ENCODE data around the gene DHX40.

DNA sequence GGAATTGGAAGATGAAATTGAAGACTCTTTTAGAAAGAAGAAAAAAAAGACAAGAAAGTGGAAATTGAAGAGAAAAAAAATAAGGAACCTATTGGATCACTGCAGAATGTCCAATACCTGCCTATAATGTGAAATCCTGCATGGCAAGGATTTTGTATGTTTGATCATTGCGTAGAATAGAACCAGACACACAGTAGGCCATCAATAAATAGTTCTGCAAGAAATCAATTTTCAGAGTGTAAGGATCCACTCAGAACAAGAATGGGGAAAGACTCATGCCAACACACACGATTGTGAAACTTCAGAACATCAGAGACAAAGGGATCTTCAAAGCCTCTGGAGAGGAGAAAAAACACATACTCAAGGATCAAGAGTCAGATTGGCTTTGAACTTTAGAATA, 39.7 kb upstream of the DHX40 start:
- TF ChIP-seq POLR2AphosphoS5 (IDR thresholded peaks at IDR 0.05; ENCODE audit: low read depth) (no peak), GABPA (IDR thresholded peaks at IDR 0.05; ENCODE audit: low read depth) (no peak)
- TF ChIP-seq, protein P1, sequence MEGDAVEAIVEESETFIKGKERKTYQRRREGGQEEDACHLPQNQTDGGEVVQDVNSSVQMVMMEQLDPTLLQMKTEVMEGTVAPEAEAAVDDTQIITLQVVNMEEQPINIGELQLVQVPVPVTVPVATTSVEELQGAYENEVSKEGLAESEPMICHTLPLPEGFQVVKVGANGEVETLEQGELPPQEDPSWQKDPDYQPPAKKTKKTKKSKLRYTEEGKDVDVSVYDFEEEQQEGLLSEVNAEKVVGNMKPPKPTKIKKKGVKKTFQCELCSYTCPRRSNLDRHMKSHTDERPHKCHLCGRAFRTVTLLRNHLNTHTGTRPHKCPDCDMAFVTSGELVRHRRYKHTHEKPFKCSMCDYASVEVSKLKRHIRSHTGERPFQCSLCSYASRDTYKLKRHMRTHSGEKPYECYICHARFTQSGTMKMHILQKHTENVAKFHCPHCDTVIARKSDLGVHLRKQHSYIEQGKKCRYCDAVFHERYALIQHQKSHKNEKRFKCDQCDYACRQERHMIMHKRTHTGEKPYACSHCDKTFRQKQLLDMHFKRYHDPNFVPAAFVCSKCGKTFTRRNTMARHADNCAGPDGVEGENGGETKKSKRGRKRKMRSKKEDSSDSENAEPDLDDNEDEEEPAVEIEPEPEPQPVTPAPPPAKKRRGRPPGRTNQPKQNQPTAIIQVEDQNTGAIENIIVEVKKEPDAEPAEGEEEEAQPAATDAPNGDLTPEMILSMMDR (IDR thresholded peaks at IDR 0.05; ENCODE audit: insufficient read depth, low read length): no peak

Measured in HL-60 (cell line).